ENCODE results near the gene APOB.

DNA sequence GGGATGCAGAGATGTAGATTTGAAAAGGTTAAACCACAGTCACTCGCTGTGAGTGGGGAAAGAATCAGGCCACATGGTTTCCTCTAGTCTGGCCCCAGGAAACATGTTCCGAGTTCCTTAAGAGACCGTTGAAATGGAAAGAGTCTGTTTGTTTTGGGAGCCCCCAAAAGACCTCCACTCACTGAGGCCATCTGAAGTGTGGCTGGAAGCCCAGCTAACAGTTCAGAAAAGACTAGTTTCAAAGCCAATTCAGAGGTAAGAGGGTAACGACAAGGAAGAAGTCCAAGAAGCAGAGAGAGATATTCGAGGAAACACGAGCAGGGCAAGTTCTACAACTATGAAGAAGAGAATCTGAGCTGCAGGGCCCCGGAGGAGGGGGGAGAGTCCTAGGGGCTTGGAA, 61.0 kb downstream of the APOB start:
- TF ChIP-seq CHD2 (IDR thresholded peaks at IDR 0.05; ENCODE audit: low read length, partially characterized antibody) (no peak), CHD4 (IDR thresholded peaks at IDR 0.05; ENCODE audit: borderline replicate concordance) (no peak), MYC (IDR thresholded peaks at IDR 0.05; ENCODE audit: borderline replicate concordance, low read length) (no peak), CTCF (IDR thresholded peaks at IDR 0.05) (no peak)
- TF ChIP-seq, protein P1, sequence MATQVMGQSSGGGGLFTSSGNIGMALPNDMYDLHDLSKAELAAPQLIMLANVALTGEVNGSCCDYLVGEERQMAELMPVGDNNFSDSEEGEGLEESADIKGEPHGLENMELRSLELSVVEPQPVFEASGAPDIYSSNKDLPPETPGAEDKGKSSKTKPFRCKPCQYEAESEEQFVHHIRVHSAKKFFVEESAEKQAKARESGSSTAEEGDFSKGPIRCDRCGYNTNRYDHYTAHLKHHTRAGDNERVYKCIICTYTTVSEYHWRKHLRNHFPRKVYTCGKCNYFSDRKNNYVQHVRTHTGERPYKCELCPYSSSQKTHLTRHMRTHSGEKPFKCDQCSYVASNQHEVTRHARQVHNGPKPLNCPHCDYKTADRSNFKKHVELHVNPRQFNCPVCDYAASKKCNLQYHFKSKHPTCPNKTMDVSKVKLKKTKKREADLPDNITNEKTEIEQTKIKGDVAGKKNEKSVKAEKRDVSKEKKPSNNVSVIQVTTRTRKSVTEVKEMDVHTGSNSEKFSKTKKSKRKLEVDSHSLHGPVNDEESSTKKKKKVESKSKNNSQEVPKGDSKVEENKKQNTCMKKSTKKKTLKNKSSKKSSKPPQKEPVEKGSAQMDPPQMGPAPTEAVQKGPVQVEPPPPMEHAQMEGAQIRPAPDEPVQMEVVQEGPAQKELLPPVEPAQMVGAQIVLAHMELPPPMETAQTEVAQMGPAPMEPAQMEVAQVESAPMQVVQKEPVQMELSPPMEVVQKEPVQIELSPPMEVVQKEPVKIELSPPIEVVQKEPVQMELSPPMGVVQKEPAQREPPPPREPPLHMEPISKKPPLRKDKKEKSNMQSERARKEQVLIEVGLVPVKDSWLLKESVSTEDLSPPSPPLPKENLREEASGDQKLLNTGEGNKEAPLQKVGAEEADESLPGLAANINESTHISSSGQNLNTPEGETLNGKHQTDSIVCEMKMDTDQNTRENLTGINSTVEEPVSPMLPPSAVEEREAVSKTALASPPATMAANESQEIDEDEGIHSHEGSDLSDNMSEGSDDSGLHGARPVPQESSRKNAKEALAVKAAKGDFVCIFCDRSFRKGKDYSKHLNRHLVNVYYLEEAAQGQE (IDR thresholded peaks at IDR 0.05): no peak

Measured in A549 (cell line).